WTC11 (cell line): ENCODE data around the gene RAD54L2. TPM values are rescaled to one million over a fixed set of nuclear protein-coding genes. Genes with fewer than 3 reads are reported as not detected.

Experiments used
- ATAC-seq: fragments of 200-7000 bp; cut with Tn5 transposase; 2 replicates; pipeline ENCODE4 v1.10.0; 2021; ENCODE audit warnings: mild to moderate bottlenecking, moderate library complexity
- CTCF ChIA-PET: fragments of 300-600 bp; sonication (Branson Sonifier 250); formaldehyde crosslinking; loops from one replicate; lab custom pipeline; 2021; ENCODE audit warnings: antibody characterized with exemption; lab: Charles Lee
- POLR2A ChIA-PET: fragments of 350-600 bp; sonication (Branson Sonifier 250); formaldehyde crosslinking; loops from one replicate; lab custom pipeline; 2021; ENCODE audit warnings: antibody characterized with exemption; lab: Charles Lee
- DNase-seq: peaks from one replicate; pipeline ENCODE4 v3.0.0; 2021; ENCODE audit warnings: low spot score
- H3K27ac Mint-ChIP-seq: 2 replicates; pipeline ENCODE4 v1.8.0; 2021; ENCODE audit warnings: mixed read lengths
- H3K27me3 Mint-ChIP-seq: 2 replicates; pipeline ENCODE4 v1.8.0; 2021; ENCODE audit warnings: low read depth, mild to moderate bottlenecking, moderate library complexity, mixed read lengths
- H3K36me3 Mint-ChIP-seq: 2 replicates; pipeline ENCODE4 v1.8.0; 2021; ENCODE audit warnings: mixed read lengths
- H3K4me1 Mint-ChIP-seq: 2 replicates; pipeline ENCODE4 v1.8.0; 2022; ENCODE audit warnings: mixed read lengths
- H3K4me3 Mint-ChIP-seq: 2 replicates; pipeline ENCODE4 v1.8.0; 2021; ENCODE audit warnings: mild to moderate bottlenecking, moderate library complexity, mixed read lengths
- H3K9me3 Mint-ChIP-seq: 2 replicates; pipeline ENCODE4 v1.8.0; 2021; ENCODE audit warnings: mixed read lengths
- ATF6 ChIP-seq: sonication (generic); formaldehyde crosslinking; IDR thresholded peaks from 2 replicates; pipeline ENCODE4 v1.8.1; 2023; ENCODE audit warnings: mild to moderate bottlenecking, missing genetic modification reagents
- CBFB ChIP-seq: sonication (generic); formaldehyde crosslinking; IDR thresholded peaks from 2 replicates; pipeline ENCODE4 v1.8.1; 2022; ENCODE audit warnings: mild to moderate bottlenecking, low read depth, missing genetic modification reagents
- E2F5 ChIP-seq: sonication (generic); formaldehyde crosslinking; IDR thresholded peaks from 2 replicates; pipeline ENCODE4 v1.8.1; 2022; ENCODE audit warnings: mild to moderate bottlenecking, moderate library complexity, missing genetic modification reagents
- ELF4 ChIP-seq: sonication (generic); formaldehyde crosslinking; IDR thresholded peaks from 2 replicates; pipeline ENCODE4 v1.8.1; 2022; ENCODE audit warnings: low read depth, mild to moderate bottlenecking, moderate library complexity, missing genetic modification reagents
- ESRRA ChIP-seq: sonication (generic); formaldehyde crosslinking; IDR thresholded peaks from 2 replicates; pipeline ENCODE4 v1.8.1; 2022; ENCODE audit warnings: mild to moderate bottlenecking, missing genetic modification reagents, borderline replicate concordance
- ETV6 ChIP-seq: sonication (generic); formaldehyde crosslinking; IDR thresholded peaks from 2 replicates; pipeline ENCODE4 v1.8.1; 2022; ENCODE audit warnings: mild to moderate bottlenecking, missing genetic modification reagents
- FOXP1 ChIP-seq: sonication (generic); formaldehyde crosslinking; IDR thresholded peaks from 2 replicates; pipeline ENCODE4 v1.8.0; 2022; ENCODE audit warnings: missing genetic modification reagents, mild to moderate bottlenecking, moderate library complexity, borderline replicate concordance
- FOXP4 ChIP-seq: sonication (generic); formaldehyde crosslinking; IDR thresholded peaks from 2 replicates; pipeline ENCODE4 v1.8.0; 2022; ENCODE audit warnings: mild to moderate bottlenecking, missing genetic modification reagents
- GTF2I ChIP-seq: fragments of 250-450 bp; sonication (Bioruptor Pico); conservative IDR thresholded peaks from 2 replicates; pipeline ENCODE4 v1.4.0; 2021; ENCODE audit warnings: mild to moderate bottlenecking
- IRF2 ChIP-seq: sonication (generic); formaldehyde crosslinking; IDR thresholded peaks from 2 replicates; pipeline ENCODE4 v1.8.0; 2022; ENCODE audit warnings: low read depth, missing genetic modification reagents, borderline replicate concordance
- NR2C2 ChIP-seq: sonication (generic); formaldehyde crosslinking; IDR thresholded peaks from 2 replicates; pipeline ENCODE4 v1.8.0; 2022; ENCODE audit warnings: mild to moderate bottlenecking, missing genetic modification reagents
- PREB ChIP-seq: sonication (generic); formaldehyde crosslinking; IDR thresholded peaks from 2 replicates; pipeline ENCODE4 v1.8.1; 2022; ENCODE audit warnings: mild to moderate bottlenecking, missing genetic modification reagents, moderate library complexity, borderline replicate concordance
- TEAD4 ChIP-seq: sonication (generic); formaldehyde crosslinking; IDR thresholded peaks from 2 replicates; pipeline ENCODE4 v1.8.0; 2022; ENCODE audit warnings: mild to moderate bottlenecking, missing genetic modification reagents
- ZNF232 ChIP-seq: sonication (generic); formaldehyde crosslinking; IDR thresholded peaks from 2 replicates; pipeline ENCODE4 v1.8.0; 2022; ENCODE audit warnings: mild to moderate bottlenecking, missing genetic modification reagents
- ZNF281 ChIP-seq: sonication (generic); formaldehyde crosslinking; IDR thresholded peaks from 2 replicates; pipeline ENCODE4 v1.8.0; 2023; ENCODE audit warnings: mild to moderate bottlenecking, missing genetic modification reagents
- total RNA-seq: library from RNA; stranded (reverse); gene quantifications from 3 replicates; pipeline ENCODE4 v1.2.3, GENCODE V29; 2021

Gene RAD54L2
- total RNA-seq, 1 experiment from 2014 or later = 29.5 TPM

GRCh38 chr3:51580418-51580817, 41.9 kb downstream of the RAD54L2 start:
- ATAC-seq (peak; percentile 60), DNase-seq (no peak)
- ChIA-PET POLR2A (interaction anchor here (1.4 kb wide), 1 partner anchor 42 kb away, joined by 3 read pairs; no protein-coding TSS in a partner anchor), CTCF (interaction anchor here (1.4 kb wide), 1 partner anchor 102 kb away, joined by 4 read pairs; no protein-coding TSS in a partner anchor)
- peaks cover 31% of the 10 kb centered on the region for H3K36me3 Mint-ChIP-seq
- H3K27me3 Mint-ChIP-seq = no peaks in the 10 kb centered on the region
- peaks cover 34% of the 10 kb centered on the region for H3K4me1 Mint-ChIP-seq
- no peak overlapping the region for H3K4me3 Mint-ChIP-seq
- peaks cover 23% of the 10 kb centered on the region for H3K9me3 Mint-ChIP-seq
- TF ChIP-seq ATF6 (CRISPR knock-in tag) (no peak), PREB (CRISPR knock-in tag) (no peak), ESRRA (CRISPR knock-in tag) (no peak), CBFB (CRISPR knock-in tag) (no peak), ETV6 (no peak), TEAD4 (no peak)
- peak overlapping the region; percentile 86; the same call in 1 of the 2 replicates for H3K27ac Mint-ChIP-seq

GRCh38 chr3:51581524-51581923, 43.0 kb downstream of the RAD54L2 start:
- peaks cover 34% of the 10 kb centered on the region for H3K4me1 Mint-ChIP-seq

More at GRCh38 chr3:51581524-51581923, 43.0 kb downstream of the RAD54L2 start:
- CTCF ChIA-PET = interaction anchor here (0.6 to 2.7 kb wide), 6 partner anchors 80 to 906 kb away, joined by 3 to 13 read pairs (median 4); partner anchors contain the start of gene DCAF1
- Mint-ChIP-seq H3K27me3 (no peaks in the 10 kb centered on the region), H3K4me3 (no peak overlapping the region)
- ATAC-seq = peak; percentile 48
- TF ChIP-seq E2F5 (CRISPR knock-in tag) (no peak), GTF2I (CRISPR knock-in tag) (no peak), ZNF232 (CRISPR knock-in tag) (no peak), ELF4 (CRISPR knock-in tag) (no peak), ESRRA (CRISPR knock-in tag) (no peak), IRF2 (CRISPR knock-in tag) (no peak), FOXP4 (CRISPR knock-in tag) (no peak), NR2C2 (CRISPR knock-in tag) (no peak), CBFB (CRISPR knock-in tag) (no peak), ZNF281 (CRISPR knock-in tag) (no peak), FOXP1 (no peak)
- TF ChIP-seq, all 79 proteins: peak for 0
- no peak for DNase-seq
- Mint-ChIP-seq H3K9me3 (peaks cover 21% of the 10 kb centered on the region), H3K36me3 (peaks cover 26% of the 10 kb centered on the region), H3K27ac (peak overlapping the region; percentile 96)
- POLR2A ChIA-PET = interaction anchor here (0.6 to 1.4 kb wide), 2 partner anchors 44 to 344 kb away, joined by 3 to 7 read pairs; no protein-coding TSS in a partner anchor
